H9 (cell line): ENCODE measurements around the gene PGAP6. TPM values are rescaled to one million over a fixed set of nuclear protein-coding genes. Genes with fewer than 3 reads are reported as not detected.

Experiments used
- DNase-seq: peaks from one replicate; pipeline ENCODE4 v3.0.0-alpha.2; 2017
- H2AFZ ChIP-seq: one replicate; pipeline ENCODE4 v1.6.1; 2013; ENCODE audit warnings: mild to moderate bottlenecking, low read length, control low read depth, moderate library complexity
- H2AK5ac ChIP-seq: 2 replicates; pipeline ENCODE4 v1.6.1; 2013; ENCODE audit warnings: low read length, control low read depth, mixed read lengths; ENCODE audit not compliant: insufficient read length
- H2BK120ac ChIP-seq: one replicate; pipeline ENCODE4 v1.6.1; 2013; ENCODE audit warnings: low read depth, mild to moderate bottlenecking, low read length, control low read depth, inconsistent platforms; ENCODE audit not compliant: poor library complexity, severe bottlenecking
- H2BK12ac ChIP-seq: 2 replicates; pipeline ENCODE4 v1.6.1; 2013; ENCODE audit warnings: low read length, control low read depth, mixed read lengths, low read depth; ENCODE audit not compliant: insufficient read length
- H2BK15ac ChIP-seq: 2 replicates; pipeline ENCODE4 v1.6.1; 2013; ENCODE audit warnings: low read depth, low read length, control low read depth
- H2BK20ac ChIP-seq: one replicate; pipeline ENCODE4 v1.6.1; 2013; ENCODE audit warnings: low read depth, mild to moderate bottlenecking, low read length, control low read depth, inconsistent platforms; ENCODE audit not compliant: poor library complexity, severe bottlenecking
- H2BK5ac ChIP-seq: 2 replicates; pipeline ENCODE4 v1.6.1; 2013; ENCODE audit warnings: low read length, control low read depth, mixed read lengths; ENCODE audit not compliant: insufficient read length
- H3K14ac ChIP-seq: 2 replicates; pipeline ENCODE4 v1.6.1; 2013; ENCODE audit warnings: low read length, control low read depth; ENCODE audit not compliant: insufficient read depth
- H3K18ac ChIP-seq: 2 replicates; pipeline ENCODE4 v1.6.1; 2013; ENCODE audit warnings: low read depth, mild to moderate bottlenecking, mixed read lengths, low read length, control low read depth; ENCODE audit not compliant: insufficient read length
- H3K23ac ChIP-seq: 2 replicates; pipeline ENCODE4 v1.6.1; 2013; ENCODE audit warnings: low read length, control low read depth, mixed read lengths, low read depth; ENCODE audit not compliant: insufficient read length
- H3K23me2 ChIP-seq: 2 replicates; pipeline ENCODE4 v1.6.1; 2013; ENCODE audit warnings: low read depth, mild to moderate bottlenecking, mixed read lengths, low read length, control low read depth; ENCODE audit not compliant: insufficient read length, poor library complexity, severe bottlenecking
- H3K27ac ChIP-seq: 2 replicates; pipeline ENCODE4 v1.5.1; 2013; ENCODE audit warnings: low read length, control low read depth, mixed read lengths, low read depth; ENCODE audit not compliant: insufficient read length
- H3K27me3 ChIP-seq: 2 replicates; pipeline ENCODE4 v1.6.1; 2013; ENCODE audit warnings: low read length, control low read depth, inconsistent platforms; ENCODE audit not compliant: insufficient read depth
- H3K4ac ChIP-seq: 2 replicates; pipeline ENCODE4 v1.6.1; 2013; ENCODE audit warnings: low read depth, mild to moderate bottlenecking, control low read depth, inconsistent platforms, low read length, moderate library complexity
- H3K4me1 ChIP-seq: 2 replicates; pipeline ENCODE4 v1.6.1; 2013; ENCODE audit warnings: low read length, control low read depth, inconsistent platforms; ENCODE audit not compliant: insufficient read depth
- H3K4me2 ChIP-seq: 2 replicates; pipeline ENCODE4 v1.6.1; 2013; ENCODE audit warnings: low read length, control low read depth, mixed read lengths; ENCODE audit not compliant: insufficient read length, insufficient read depth
- H3K56ac ChIP-seq: 2 replicates; pipeline ENCODE4 v1.6.1; 2013; ENCODE audit warnings: low read depth, mild to moderate bottlenecking, mixed read lengths, low read length, control low read depth; ENCODE audit not compliant: insufficient read length
- H3K79me1 ChIP-seq: 2 replicates; pipeline ENCODE4 v1.6.1; 2013; ENCODE audit warnings: low read depth, mild to moderate bottlenecking, moderate library complexity, low read length, control low read depth, inconsistent platforms; ENCODE audit not compliant: insufficient read depth, poor library complexity, severe bottlenecking
- H3K79me2 ChIP-seq: 2 replicates; pipeline ENCODE4 v1.6.1; 2013; ENCODE audit warnings: low read length, control low read depth, inconsistent platforms; ENCODE audit not compliant: insufficient read depth
- H3K9ac ChIP-seq: 2 replicates; pipeline ENCODE4 v1.6.1; 2013; ENCODE audit warnings: low read length, control low read depth, mixed read lengths; ENCODE audit not compliant: insufficient read length; ENCODE audit errors: extremely low read depth
- H3K9me3 ChIP-seq: one replicate; pipeline ENCODE4 v1.6.1; 2013; ENCODE audit warnings: low read depth, low read length, inconsistent platforms; ENCODE audit not compliant: control insufficient read depth
- H3T11ph ChIP-seq: one replicate; pipeline ENCODE4 v1.6.1; 2013; ENCODE audit warnings: mild to moderate bottlenecking, low read length, control low read depth, inconsistent platforms
- H4K20me1 ChIP-seq: one replicate; pipeline ENCODE4 v1.6.1; 2013; ENCODE audit not compliant: control insufficient read depth, insufficient read length, insufficient read depth
- H4K5ac ChIP-seq: 2 replicates; pipeline ENCODE4 v1.6.1; 2013; ENCODE audit warnings: low read depth, mild to moderate bottlenecking, mixed read lengths, low read length, control low read depth; ENCODE audit not compliant: insufficient read length
- H4K8ac ChIP-seq: replicated peaks from 2 replicates; pipeline ENCODE4 v1.6.1; 2013; ENCODE audit warnings: low read length, control low read depth, mixed read lengths, low read depth; ENCODE audit not compliant: insufficient read length
- H4K91ac ChIP-seq: 2 replicates; pipeline ENCODE4 v1.6.1; 2013; ENCODE audit warnings: low read depth, mild to moderate bottlenecking, moderate library complexity, mixed read lengths, low read length, control low read depth; ENCODE audit not compliant: insufficient read length
- H3K27ac Mint-ChIP-seq, 3 experiments: 2 replicates in 2 of 3; 3 replicates in 1 of 3; pipeline ENCODE4 v1.8.0; 2020 to 2021; ENCODE audit warnings: mixed read lengths in 3 of 3, mild to moderate bottlenecking in 1 of 3, moderate library complexity in 1 of 3
- H3K27me3 Mint-ChIP-seq: 2 replicates; pipeline ENCODE4 v1.8.0; 2021; ENCODE audit warnings: low read depth, mild to moderate bottlenecking, moderate library complexity, mixed read lengths
- H3K36me3 Mint-ChIP-seq, 3 experiments: 2 replicates in 2 of 3; 3 replicates in 1 of 3; pipeline ENCODE4 v1.8.0; 2020 to 2021; ENCODE audit warnings: low read depth in 3 of 3, mixed read lengths in 3 of 3; ENCODE audit not compliant: insufficient read depth in 1 of 3
- H3K4me1 Mint-ChIP-seq, 2 experiments: 2 replicates each; pipeline ENCODE4 v1.8.0; 2020; ENCODE audit warnings: mixed read lengths in 2 of 2
- H3K4me3 Mint-ChIP-seq, 2 experiments: 2 replicates in 1 of 2; 3 replicates in 1 of 2; pipeline ENCODE4 v1.8.0; 2020 to 2021; ENCODE audit warnings: mild to moderate bottlenecking in 2 of 2, mixed read lengths in 2 of 2, moderate library complexity in 1 of 2
- H3K9me3 Mint-ChIP-seq, 2 experiments: 2 replicates in 1 of 2; 3 replicates in 1 of 2; pipeline ENCODE4 v1.8.0; 2020; ENCODE audit warnings: mild to moderate bottlenecking in 2 of 2, mixed read lengths in 2 of 2, moderate library complexity in 1 of 2
- CTCF ChIP-seq: fragments of 200-600 bp; sonication (generic); conservative IDR thresholded peaks from 3 replicates; pipeline ENCODE4 v1.8.0; 2021; ENCODE audit warnings: antibody characterized with exemption, mild to moderate bottlenecking
- WGBS: extraction: QIAGEN DNeasy Blood & Tissue Kit; methylation state at CpG from one replicate; pipeline ENCODE4 v1.1.7; 2013; ENCODE audit warnings: missing lambda C conversion rate, low lambda C conversion rate, mixed read lengths; ENCODE audit not compliant: insufficient read length; ENCODE audit errors: extremely low coverage; 5-methylcytosine and 5-hydroxymethylcytosine counted together
- total RNA-seq: library from RNA; stranded (reverse); gene quantifications from 2 replicates; pipeline ENCODE4 v1.2.1, GENCODE V29; 2021

PGAP6 gene
- total RNA-seq, 1 experiment from 2014 or later = 111 TPM

GRCh38 chr16:361872-362701 lies 19.7 kb downstream of the PGAP6 start:
- H3K23ac ChIP-seq = no peak overlapping the region
- no peak overlapping the region for H3K56ac ChIP-seq
- H3K4me2 ChIP-seq = no peak overlapping the region
- H3K4me1 ChIP-seq = no peaks in the 10 kb centered on the region
- no CpG with 5 or more reads among the region's 30 CpGs for WGBS
- H3K4ac ChIP-seq = no peak overlapping the region
- no peak overlapping the region for H2BK120ac ChIP-seq
- no peak overlapping the region for H3K14ac ChIP-seq
- no peak overlapping the region for H3T11ph ChIP-seq
- no peak overlapping the region for H2BK20ac ChIP-seq
- no peak overlapping the region for H2BK12ac ChIP-seq
- peak; percentile 87 for DNase-seq
- H3K27ac ChIP-seq = no peak overlapping the region
- H3K79me2 ChIP-seq = no peaks in the 10 kb centered on the region
- Mint-ChIP-seq H3K27me3 (peaks cover 9% of the 10 kb centered on the region), H3K4me3 (no peak overlapping the region; a peak in 2 of 5 replicates), H3K36me3 (peaks cover 1 to 11% (median 6%) of the 10 kb centered on the region in 3 experiments; a peak in 6 of 7 replicates), H3K9me3 (no peaks in the 10 kb centered on the region), H3K27ac (peak overlapping the region in 1 of 3 experiments; percentile 34; a peak in 1 of 7 replicates), H3K4me1 (peaks cover 4 to 12% of the 10 kb centered on the region in 2 experiments; a peak in 3 of 4 replicates)
- no peak overlapping the region for H4K91ac ChIP-seq
- H4K5ac ChIP-seq = no peak overlapping the region
- H2AK5ac ChIP-seq = no peak overlapping the region
- H2AFZ ChIP-seq = no peak overlapping the region
- H4K20me1 ChIP-seq = no peaks in the 10 kb centered on the region
- H3K23me2 ChIP-seq = no peaks in the 10 kb centered on the region
- H2BK5ac ChIP-seq = no peak overlapping the region
- H3K18ac ChIP-seq = no peak overlapping the region
- H3K79me1 ChIP-seq = no peaks in the 10 kb centered on the region
- no peak overlapping the region for H4K8ac ChIP-seq
- H2BK15ac ChIP-seq = no peak overlapping the region
- H3K9me3 ChIP-seq = no peaks in the 10 kb centered on the region
- no peaks in the 10 kb centered on the region for H3K27me3 ChIP-seq
- no peak overlapping the region for H3K9ac ChIP-seq
- peak; percentile 83 for TF ChIP-seq CTCF
